ENCODE measurements around the gene CNTN4. TPM values are rescaled to one million over a fixed set of nuclear protein-coding genes. Genes with fewer than 3 reads are reported as not detected.

Gene CNTN4
- total and polyA plus RNA-seq, 4 donors, result 1.2 to 3.8 (median 2.6) TPM

- H3K27ac ChIP-seq (ENCODE audit: low read depth in 1 of 2, low read length in 2 of 2), result no peak overlapping the region
- H3K4me3 ChIP-seq (ENCODE audit: low read depth in 1 of 3, low read length in 3 of 3), result no peak overlapping the region
- no peak for TF ChIP-seq SP1 (IDR thresholded peaks at IDR 0.05)
- no peak for TF ChIP-seq REST (IDR thresholded peaks at IDR 0.05)
- TF ChIP-seq NR2F2 (IDR thresholded peaks at IDR 0.05), result no peak
- TF ChIP-seq JUND (IDR thresholded peaks at IDR 0.05), result no peak
- no peak for TF ChIP-seq ZBTB33 (IDR thresholded peaks at IDR 0.05)
- TF ChIP-seq RXRA (IDR thresholded peaks at IDR 0.05), result no peak
- TF ChIP-seq RAD21 (IDR thresholded peaks at IDR 0.05), result no peak
- no peak for TF ChIP-seq HNF4G (IDR thresholded peaks at IDR 0.05)
- TF ChIP-seq TAF1 (conservative IDR thresholded peaks at IDR 0.05), result no peak
- TF ChIP-seq EGR1 (IDR thresholded peaks at IDR 0.05; ENCODE audit: low read depth in 2 of 2), result no peak
- no peak for TF ChIP-seq FOXA2 (IDR thresholded peaks at IDR 0.05)
- TF ChIP-seq HNF4A (conservative IDR thresholded peaks at IDR 0.05), result no peak
- TF ChIP-seq MAX (IDR thresholded peaks at IDR 0.05), result no peak
- no peaks in the 10 kb centered on the region for H3K27me3 ChIP-seq (ENCODE audit: control insufficient read depth in 4 of 4, insufficient read depth in 4 of 4, low read length in 3 of 4)
- H3K9ac ChIP-seq (ENCODE audit: low read depth in 1 of 2, low read length in 2 of 2), result no peak overlapping the region
- 20% methylated on average over 1 of the region's 1 CpG for WGBS
- no peaks in the 10 kb centered on the region for H3K4me1 ChIP-seq (ENCODE audit: control insufficient read depth in 4 of 4, insufficient read depth in 4 of 4, low read length in 3 of 4)
- DNase-seq (ENCODE audit: low spot score), result no peak
- H3K9me3 ChIP-seq (ENCODE audit: control insufficient read depth in 4 of 4, low read length in 3 of 4), result no peaks in the 10 kb centered on the region
- no peaks in the 10 kb centered on the region for H3K36me3 ChIP-seq (ENCODE audit: control insufficient read depth in 4 of 4, insufficient read depth in 3 of 4, low read depth in 1 of 4, low read length in 3 of 4)
These were observed 524.8 kb downstream of the CNTN4 start for GRCh38 chr3:2623436-2623835.

GRCh38 chr3:2628117-2628516, 529.5 kb downstream of the CNTN4 start:
- no peaks in the 10 kb centered on the region for H3K27me3 ChIP-seq (ENCODE audit: control insufficient read depth in 4 of 4, insufficient read depth in 4 of 4, low read length in 3 of 4)
- TF ChIP-seq CTCF (IDR thresholded peaks at IDR 0.05; ENCODE audit: low read depth, low read length, missing input control) (no peak), TAF1 (conservative IDR thresholded peaks at IDR 0.05) (no peak), EGR1 (IDR thresholded peaks at IDR 0.05; ENCODE audit: low read depth in 2 of 2) (no peak), YY1 (IDR thresholded peaks at IDR 0.05) (no peak), FOXA1 (IDR thresholded peaks at IDR 0.05) (no peak), NR2F2 (IDR thresholded peaks at IDR 0.05) (no peak), ZBTB33 (IDR thresholded peaks at IDR 0.05) (no peak), HNF4G (IDR thresholded peaks at IDR 0.05) (no peak), FOXA2 (IDR thresholded peaks at IDR 0.05) (no peak), RXRA (IDR thresholded peaks at IDR 0.05) (no peak), JUND (IDR thresholded peaks at IDR 0.05) (no peak), MAX (IDR thresholded peaks at IDR 0.05) (no peak), RAD21 (IDR thresholded peaks at IDR 0.05) (no peak), REST (IDR thresholded peaks at IDR 0.05) (no peak), SP1 (IDR thresholded peaks at IDR 0.05) (no peak), GABPA (IDR thresholded peaks at IDR 0.05 in 1 of 2, conservative IDR thresholded peaks at IDR 0.05 in 1 of 2) (no peak), ATF3 (IDR thresholded peaks at IDR 0.05) (no peak), HNF4A (conservative IDR thresholded peaks at IDR 0.05) (no peak)
- DNase-seq (ENCODE audit: low spot score), result no peak
- no peak overlapping the region for H3K9ac ChIP-seq (ENCODE audit: low read depth in 1 of 2, low read length in 2 of 2)
- no peaks in the 10 kb centered on the region for H3K4me1 ChIP-seq (ENCODE audit: control insufficient read depth in 4 of 4, insufficient read depth in 4 of 4, low read length in 3 of 4)
- no peaks in the 10 kb centered on the region for H3K36me3 ChIP-seq (ENCODE audit: control insufficient read depth in 4 of 4, insufficient read depth in 3 of 4, low read depth in 1 of 4, low read length in 3 of 4)
- H3K9me3 ChIP-seq (ENCODE audit: control insufficient read depth in 4 of 4, low read length in 3 of 4), result no peaks in the 10 kb centered on the region
- no peak overlapping the region for H3K4me3 ChIP-seq (ENCODE audit: low read depth in 1 of 3, low read length in 3 of 3)
- 77% methylated on average over 6 of the region's 6 CpGs for WGBS
- no peak overlapping the region for H3K27ac ChIP-seq (ENCODE audit: low read depth in 1 of 2, low read length in 2 of 2)

All from liver (tissue), 9 donors.